Limb (tissue), 2 donors: ENCODE data around the gene PTMA.
"Not testable (repeated sequence)": the region's sequence is repeated elsewhere in the genome, so short reads cannot be mapped to it uniquely, and the experiment has no call there.

Experiments
- DNase-seq, 2 donors: peaks; one replicate each; pipeline ENCODE4 v3.0.0-alpha.2; 2016; ENCODE audit errors: extremely low spot score in 2 of 2

Gene PTMA

DNA sequence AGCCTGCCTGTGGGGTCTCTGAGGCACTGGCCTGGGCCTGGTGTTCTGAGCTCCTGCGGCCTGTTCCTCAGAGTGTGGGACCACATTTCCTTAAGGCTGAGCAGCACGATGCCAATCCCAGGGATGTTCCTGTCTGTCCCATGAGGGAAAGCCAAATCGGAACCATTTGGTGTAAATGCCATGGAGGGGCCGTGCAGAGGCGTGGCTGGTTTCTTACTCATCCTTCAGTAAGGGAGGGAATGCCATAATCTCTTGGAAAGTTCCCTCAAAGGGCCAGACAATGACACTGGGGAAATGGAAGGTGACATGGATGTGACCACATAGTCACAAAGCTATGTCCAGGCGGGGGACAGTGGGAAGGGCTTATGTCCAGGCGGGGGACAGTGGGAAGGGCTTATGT, 14.4 kb upstream of the PTMA start:
- no peak for DNase-seq

DNA sequence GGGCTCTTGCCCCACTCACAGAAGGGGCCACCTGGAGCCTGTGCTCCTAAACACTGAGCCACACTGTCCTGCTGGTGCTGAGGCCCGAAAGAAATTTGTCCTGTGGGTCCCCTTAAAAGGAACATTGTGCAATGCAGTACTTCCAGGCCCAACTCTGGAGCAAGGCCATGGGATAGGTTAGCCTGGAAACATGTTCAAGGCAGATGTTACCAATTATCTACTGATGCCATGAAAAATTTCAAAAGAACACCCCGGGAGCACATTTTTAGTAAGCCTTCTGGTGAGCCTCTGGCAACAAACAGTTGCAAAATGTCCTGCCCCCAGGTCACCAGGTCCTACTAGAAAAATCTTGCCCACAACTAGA, 12.3 kb upstream of the PTMA start:
- no peak for DNase-seq

DNA sequence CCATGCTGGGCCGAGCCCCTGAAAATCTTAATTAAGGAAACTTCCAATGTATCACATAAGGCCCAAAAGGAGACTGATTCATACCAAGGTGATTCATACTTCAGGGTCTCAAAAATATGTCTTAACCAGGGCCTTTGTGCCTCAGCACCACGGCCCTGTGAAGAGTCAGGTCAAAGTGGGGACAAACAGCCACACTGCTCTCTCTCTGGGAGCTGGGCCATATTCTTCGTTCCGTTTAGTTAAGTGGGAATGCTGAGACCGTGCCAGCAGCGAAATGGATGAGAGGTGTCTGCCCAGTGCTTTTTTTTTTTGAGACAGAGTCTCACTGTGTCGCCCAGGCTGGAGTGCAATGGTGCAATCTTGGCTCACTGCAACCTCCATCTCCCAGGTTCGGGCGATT, 9.3 kb upstream of the PTMA start:
- DNase-seq, result no peak

DNA sequence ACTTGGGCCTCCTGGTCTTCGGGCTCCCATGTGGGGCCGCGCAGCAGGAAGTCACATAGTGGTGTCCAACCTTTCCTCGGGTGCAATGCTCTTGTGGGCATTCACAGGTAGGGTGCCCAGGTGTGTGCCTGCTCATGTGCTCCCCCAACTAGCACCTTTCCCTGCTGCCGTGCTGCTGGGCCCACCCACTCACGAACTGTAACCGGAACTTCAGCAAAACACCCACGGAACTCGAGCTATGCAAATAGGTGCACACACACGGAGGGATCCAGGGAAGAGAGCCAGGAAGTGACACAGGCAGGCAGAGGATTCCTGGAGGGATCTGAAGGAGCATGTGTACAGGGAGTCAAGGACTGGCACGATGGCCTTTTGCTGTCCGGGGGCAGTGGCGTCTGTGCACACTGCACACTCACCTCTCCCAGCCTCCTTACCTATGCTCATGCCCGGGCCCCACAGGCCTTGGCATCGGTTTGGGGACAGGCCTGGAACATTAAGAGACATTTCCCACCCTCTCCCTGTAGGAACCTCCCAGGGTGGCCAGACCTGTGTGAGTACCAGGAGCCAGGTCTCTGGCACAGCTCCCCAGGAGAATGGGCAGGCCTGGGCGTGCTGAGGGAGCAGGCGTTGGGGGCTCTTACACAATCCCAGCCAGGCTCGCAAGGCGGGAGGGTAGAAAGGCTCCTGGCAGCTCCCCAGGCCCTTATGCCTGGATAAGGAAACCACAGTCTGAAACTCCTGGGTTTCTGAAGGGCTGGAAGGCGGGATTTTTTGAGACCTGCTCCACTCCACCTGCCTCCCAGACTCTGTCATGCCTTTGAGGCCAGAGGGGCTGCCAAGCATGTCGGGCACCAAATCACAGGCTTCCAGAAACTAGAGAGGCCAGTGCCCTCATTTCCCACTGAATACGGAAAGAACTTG, 6.6 kb upstream of the PTMA start:
- peak in 1 of 2 donors; percentile 33 for DNase-seq

DNA sequence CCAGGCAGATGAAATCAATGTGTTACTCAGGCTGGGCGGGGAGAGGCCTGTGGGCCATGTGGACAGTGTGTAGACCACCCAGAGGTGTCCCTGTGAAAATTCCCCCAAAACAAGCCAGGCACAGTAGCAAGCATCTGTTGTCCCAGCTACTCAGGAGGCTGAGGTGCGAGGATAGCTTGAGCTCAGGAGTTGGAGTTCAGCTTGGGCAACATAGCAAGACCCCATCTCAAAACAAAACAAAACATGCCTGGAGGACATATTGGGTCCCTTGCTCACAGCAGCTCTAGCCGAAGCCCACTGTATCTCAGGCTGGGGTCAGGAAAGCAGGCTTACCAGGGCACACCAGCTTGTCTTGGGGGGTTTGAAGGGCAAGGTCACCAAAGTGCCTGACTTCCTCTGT, 4.3 kb upstream of the PTMA start:
- DNase-seq, result no peak

DNA sequence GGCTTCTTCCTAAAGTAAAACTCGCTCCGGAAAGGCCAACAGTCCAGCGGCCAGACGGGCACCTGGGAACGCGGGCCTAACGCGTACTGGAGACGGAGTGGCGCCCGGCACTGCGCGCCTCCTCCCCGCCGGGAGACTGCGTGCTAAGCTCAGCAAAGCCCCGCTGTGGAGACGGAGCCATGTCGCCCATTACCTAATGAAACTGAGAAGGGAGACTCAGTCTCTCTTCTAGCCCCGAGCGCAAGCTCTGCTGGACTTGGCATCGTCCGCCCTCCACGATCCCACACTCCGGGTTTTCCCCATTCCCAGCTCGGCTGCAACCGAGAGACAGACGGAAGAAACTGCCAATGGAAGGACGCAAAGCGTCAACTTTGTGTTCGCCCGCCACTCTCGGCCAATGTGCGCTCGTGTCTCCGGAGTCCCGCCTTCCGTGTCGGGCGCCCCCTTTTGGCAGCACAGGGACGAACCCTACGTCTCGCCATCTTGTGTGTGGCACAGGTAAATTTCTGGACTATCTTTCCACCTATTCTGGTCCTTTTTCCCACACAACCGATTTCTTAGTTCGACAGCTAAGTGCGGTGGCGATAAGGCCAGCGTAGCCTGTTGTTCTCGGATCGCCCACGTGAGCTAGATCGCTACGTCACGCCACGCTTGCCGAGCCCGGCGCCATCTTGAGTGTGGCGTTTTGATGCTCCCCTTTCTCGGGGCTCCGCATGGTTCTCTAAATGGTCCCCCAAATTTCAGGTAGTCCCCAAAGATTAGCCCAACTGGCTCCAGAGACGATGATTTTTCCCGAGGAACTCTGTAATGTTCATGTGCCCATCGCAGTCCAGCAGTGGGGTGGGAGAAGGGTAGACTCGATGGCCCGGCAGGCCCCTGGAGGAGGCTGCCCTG, 1.3 kb upstream of the PTMA start:
- peak; percentile 98 to 99 for DNase-seq

DNA sequence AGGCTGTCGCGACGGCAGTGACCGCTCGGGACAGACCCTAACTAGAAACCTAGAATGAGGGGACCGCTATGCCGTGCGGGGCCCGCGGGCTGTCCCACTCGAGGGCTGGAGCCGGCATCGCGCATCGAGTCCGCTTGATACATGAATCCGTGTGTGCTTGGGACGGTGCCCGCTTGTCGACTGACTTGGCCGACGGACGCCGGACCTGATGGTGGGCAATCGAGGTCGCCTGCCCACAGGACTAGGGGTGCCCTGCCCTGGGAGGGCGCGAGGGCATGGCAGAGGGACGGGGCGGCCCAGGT, 749 bp upstream of the PTMA start:
- peak; percentile 52 to 84 for DNase-seq

DNA sequence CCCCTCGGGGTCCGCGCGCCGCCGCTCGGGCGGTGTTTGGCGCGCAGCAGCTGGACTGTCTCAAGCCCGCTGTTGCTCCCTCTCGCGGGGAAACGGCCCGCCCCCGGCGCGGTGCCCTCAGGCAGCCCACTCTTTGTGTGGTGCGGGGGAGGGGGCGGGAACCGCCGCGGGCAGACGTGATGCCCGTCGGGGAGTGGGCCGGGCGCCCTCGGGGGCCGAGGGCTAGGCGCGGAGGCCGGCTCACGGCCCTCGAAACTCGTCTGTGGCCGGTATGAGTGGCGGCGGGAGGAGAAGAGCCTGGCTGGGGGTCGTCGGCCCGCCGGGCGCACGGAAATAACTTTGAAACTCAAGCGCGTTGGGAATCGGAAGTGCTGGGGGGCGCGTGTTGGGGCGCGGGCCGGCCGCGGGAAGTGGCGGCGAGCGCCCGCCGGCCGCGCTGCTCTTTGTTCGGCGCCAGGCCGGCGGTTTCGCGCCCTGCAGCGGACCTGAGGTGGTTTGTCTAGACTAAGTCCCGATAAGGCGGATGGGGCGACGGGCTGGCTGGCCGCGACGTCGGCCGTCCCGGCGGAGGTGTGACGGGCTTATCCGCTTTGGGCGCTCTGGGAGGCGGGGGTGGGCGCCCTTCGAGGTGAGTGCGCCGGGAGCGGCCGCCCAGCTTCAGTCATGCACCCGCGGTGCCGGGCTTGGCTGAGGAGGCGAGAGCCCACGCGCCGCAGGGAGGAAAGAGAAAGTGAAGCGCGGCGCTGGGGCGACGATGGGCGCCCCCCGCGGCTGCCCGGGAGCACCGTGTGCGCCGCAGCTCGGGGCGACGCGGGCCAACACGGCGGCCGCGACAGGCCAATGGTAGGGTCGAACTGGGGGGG, 679 bp downstream of the PTMA start:
- DNase-seq, result peak in 1 of 2 donors; percentile 78

DNA sequence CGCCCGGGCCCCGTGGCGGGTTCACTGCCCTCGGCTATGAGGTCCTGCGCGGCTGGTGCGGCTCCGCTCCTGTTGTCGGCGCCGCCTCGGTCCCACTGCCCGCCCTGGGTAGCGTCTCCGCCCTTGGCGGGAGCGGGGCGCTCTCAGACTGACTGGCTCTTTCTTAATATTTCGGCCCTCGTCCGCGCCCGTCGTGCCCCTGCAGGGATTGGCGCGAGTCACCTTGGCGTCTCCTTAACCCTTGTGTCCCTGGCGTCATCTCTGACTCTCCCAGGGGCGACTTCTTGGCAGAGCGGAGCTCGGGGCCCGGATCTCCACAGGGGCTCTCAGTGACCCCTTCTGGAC, 1.3 kb downstream of the PTMA start:
- DNase-seq, result peak in 1 of 2 donors; percentile 69

DNA sequence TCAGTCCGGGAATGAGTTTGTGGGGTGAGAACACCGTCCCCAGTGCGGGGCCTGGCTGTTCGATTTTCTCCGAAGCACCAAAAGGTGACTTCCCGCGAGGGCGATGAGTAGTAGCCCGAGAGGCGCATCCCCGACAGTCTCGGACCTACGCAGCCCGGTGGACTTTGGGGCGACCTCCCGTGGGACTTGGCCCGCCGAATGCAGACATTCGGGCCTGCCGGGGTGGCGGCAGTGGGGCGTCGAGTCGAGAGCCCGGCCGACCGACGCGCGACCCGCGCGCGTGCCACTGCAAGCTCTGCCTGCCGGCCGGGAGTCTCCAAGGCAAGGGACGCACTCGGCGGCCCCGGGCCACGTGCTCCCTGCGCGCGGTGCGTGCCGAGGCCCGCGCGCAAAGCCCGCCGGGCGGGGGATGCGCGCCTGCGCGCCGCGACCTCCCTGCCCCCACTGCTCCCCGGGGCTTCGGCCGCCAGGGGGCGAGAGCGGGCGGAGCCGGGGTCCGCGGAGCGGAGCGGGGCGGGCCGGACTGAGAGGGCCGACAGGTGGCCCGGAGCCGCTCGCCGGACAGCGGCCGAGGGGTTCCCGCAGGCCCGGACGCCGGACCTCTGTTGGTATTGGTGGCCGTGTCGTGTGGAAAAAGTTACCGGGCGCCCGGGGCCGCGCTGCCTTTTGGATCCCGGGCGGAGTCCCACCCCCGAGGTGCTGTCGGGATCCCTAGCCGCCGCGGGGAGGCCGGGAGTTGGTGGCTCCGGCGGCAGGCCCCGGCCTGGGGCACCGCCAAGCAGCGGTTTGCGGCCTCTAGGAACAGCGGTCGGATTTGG, 1.9 kb downstream of the PTMA start:
- peak; percentile 88 to 94 for DNase-seq

DNA sequence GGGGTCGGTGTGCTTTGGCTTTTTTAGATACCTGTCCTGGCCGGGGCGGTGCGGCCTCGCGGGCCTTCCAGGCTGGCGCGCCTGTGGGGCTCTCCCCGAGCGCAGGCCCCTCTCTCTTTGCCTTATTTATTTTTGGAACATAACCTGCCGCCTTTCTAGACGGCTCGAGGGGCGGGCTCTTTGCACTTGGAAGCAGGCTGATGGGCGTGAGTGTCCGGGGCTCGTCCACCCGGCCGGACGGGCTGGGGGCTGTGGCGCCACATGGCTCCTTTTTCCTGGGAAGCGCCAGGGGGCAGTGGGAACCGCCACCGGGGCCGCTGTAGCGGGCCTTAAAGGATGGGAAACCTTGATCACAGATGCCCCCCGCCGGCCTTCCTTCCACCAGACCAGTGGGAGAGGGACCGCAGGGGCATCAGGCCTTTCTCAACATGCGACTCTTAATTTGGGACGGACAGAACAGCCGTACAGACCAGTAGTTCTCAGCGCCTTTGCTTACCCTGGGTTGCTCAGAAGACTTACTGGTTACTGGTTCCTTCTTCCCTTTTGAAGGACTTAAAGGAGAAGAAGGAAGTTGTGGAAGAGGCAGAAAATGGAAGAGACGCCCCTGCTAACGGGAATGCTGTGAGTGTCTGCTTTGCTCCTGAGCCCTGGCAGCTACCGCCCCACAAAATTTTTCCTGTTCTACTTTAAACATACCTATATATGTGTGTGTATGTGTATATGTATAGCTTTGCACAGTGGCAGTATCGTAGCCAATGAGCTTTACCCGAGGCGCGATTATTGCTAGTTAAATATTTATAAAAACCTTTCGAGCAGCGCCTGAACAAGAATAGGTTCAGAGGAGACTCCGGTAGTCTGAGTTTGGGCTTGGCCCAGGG, 2.7 kb downstream of the PTMA start:
- peak in 1 of 2 donors; percentile 65 for DNase-seq

DNA sequence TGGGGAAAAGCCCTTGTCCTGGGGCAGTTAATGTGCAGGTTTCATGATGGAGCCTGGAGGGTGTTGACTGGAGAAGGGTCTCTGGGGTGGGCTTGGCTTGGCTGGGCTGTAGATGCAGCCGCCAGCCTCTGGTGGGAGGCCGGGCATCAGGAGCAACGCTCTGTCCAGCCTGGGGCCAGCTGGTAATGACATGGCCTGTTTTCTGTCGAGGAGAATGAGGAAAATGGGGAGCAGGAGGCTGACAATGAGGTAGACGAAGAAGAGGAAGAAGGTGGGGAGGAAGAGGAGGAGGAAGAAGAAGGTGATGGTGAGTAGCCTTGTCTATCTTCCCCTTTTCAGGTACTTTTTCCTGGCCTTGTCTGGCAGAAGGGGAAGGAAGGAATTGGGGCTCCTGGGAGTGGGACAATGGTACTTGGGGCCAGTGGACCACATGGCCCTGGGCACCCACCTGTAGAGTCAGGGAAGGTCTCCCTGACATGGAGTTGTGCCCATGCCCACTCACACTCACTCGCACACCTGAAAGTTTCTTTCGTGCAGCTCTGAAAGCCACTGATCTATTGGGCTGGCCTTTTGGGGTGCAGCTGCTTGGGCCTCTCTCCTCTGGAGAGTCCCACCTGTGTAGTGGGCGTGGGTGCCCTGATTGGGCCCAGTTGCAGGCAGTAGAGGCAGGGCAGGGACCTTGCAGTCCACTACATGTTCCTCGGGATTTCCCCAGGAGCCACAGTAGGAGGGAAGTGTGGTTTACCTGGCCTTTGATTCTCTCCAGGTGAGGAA, 3.5 kb downstream of the PTMA start:
- no peak for DNase-seq

DNA sequence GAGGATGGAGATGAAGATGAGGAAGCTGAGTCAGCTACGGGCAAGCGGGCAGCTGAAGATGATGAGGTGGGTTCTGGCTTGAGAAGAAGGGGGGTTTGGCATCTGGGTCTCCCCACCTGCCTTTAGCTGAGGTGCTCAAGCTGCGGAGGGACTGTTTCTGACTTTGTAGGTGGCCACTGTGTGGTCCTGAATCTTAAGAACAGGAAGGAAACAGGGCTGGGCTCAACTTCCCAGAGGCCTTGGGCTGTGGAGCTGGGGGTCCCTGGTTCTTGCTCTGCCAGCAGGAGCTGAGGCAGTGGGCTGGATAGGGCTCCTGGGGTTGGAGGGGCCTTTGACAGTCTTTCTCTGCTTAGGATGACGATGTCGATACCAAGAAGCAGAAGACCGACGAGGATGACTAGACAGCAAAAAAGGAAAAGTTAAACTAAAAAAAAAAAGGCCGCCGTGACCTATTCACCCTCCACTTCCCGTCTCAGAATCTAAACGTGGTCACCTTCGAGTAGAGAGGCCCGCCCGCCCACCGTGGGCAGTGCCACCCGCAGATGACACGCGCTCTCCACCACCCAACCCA, 4.2 kb downstream of the PTMA start:
- not testable (repeated sequence) for DNase-seq

DNA sequence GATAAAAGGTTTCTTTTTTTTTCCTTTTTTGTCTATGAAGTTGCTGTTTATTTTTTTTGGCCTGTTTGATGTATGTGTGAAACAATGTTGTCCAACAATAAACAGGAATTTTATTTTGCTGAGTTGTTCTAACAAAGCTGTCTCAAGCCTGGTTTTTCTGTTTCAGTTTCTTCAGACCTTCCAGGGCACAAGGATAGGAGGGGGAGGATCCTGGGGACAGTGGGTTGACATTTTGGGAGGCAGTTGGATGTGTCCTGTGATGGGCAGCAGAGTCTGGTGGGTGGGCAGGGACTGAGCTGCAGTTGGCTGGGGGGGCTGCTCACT, 5.0 kb downstream of the PTMA start:
- not testable (repeated sequence) for DNase-seq

DNA sequence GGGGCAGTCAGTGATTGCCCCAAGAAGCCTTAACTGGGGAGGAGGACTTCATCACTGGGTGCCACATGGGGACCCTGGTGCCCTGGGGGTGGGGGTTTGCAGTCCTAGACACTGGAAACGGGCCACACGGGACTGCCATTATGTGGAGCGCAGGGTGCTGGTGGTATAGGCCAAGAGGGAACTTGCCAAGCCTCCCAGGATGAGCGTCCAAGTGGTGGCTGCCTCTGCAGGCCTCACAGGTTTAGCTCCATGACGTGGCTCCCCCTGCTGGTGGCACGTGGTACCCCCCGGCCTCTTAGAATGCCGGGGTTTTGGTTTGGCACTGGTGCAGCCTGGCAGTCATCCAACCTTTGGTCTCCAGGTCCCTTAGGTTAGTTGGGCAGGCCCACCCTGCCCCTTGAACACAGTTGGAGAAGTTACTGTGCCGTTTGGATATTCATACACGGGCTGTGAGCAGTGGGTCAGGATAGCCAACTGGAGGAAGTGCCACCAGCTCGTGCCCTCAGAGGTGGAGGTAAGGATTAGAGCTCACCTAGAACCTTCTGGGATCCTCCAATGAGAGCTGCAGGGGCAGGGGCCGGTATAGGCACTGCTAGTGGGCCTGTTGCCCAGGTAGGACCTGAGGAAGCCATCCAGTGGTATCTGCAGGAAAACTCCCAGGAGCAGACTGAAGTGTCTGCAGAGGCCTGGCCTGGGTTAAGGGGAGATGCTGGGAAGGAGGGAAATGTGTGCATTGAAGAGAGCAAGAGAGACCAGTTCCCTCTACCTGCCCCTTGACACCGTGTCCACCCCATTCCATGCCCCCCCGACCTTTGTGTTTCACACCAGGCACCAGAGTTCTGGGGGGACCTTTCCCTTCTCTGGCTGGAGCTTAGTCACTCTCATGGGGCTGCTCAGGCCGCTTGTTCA, 5.7 kb downstream of the PTMA start:
- peak; percentile 73 to 91 for DNase-seq

DNA sequence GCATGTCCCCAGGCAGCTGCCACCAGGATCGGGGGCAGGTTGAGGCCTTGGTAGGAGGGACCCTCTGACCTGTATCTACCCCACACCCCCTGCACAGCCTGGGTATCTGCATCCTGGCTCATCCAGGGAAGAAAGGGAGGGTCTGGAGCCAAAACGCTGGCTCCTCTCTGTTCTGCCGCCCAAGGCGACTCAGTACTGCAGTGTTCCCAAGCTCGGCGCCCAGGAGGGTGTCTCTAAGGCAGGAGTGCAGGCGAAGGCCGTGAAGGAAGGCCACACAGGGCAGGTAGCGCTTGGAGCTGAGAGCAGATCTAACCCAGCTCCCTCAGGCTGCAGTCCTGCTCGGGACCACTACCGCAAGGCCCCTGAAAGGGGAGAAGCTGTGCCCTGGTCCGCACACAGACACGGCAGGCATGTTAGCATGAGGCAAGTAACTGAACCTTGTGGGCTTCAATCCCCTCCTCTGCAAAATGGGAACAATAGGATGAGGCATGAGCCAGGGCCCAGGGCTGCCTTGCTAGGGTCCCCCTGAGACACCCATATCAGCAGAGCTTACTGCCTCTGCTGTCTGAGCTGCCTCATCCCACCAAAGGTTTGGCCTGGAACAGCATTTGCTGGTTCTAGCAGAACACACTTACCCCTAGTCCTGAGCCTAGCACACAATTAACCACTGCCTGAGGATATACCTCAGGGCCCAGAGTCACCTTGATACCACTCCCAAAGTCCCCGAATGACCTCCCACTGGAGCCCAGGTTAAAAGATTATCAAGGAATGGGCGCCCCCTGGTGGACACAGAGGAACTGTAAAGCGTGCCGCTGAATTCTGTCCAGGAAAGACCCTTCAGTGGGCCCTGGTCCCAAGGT, 6.5 kb downstream of the PTMA start:
- peak; percentile 58 to 86 for DNase-seq

DNA sequence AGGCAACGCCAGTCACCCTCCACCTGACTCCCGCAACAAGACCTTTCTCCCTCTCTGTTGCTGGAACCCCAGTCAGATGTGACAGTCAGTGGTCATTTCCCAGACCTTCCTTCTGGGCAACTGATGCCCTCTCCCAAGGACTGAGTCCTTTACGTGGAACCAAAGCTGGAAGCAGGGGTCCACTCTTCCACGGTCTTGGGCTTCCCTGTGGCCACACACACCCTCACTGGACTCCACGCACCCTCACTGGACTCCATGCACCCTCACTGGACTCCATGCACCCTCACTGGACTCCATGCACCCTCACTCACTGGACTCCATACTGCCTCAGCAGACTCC, 7.1 kb downstream of the PTMA start:
- no peak for DNase-seq
